ENCODE data around the gene CHD9. TPM values are rescaled to one million over a fixed set of nuclear protein-coding genes. Genes with fewer than 3 reads are reported as not detected.

The CHD9 gene
- total RNA-seq, 1 donor from 2014 or later: 81.4 TPM

DNA sequence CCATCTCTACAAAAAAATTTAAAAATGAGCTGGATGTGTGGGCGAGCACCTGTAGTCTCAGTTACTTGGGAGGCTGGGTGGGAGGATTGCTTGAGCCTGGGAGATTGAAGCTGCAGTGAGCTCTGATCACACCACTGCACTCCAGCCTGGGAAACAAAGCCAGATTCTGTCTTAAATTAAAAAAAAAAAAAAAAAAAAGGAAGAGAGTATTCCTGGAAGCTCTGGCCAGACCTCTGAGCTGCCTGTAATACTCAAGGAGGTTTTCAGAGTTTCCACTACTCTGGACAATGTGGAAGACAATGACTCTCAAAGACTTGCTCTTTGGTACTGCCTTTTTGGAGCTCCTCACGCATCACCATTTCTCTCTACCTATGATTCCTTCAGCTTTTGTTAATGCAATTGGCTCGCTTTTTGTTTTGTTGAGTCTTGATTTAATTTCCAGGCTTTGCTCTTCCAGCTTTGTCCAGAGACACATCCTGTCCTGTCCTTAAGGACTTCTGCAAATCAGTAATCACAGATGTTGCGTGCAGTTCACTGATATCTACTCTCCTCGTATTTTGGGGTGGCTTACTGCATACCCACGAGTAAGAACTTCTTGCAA lies 10.8 kb downstream of the CHD9 start:
- ATAC-seq (no peak), DNase-seq (no peak)
- Histone ChIP-seq H3K4me3 (no peak overlapping the region), H3K27me3 (no peaks in the 10 kb centered on the region), H3K36me3 (no peaks in the 10 kb centered on the region), H3K9me3 (no peaks in the 10 kb centered on the region), H3K4me1 (peaks cover 40% of the 10 kb centered on the region), H3K27ac (peak overlapping the region; percentile 9)
- TF ChIP-seq, protein P1, sequence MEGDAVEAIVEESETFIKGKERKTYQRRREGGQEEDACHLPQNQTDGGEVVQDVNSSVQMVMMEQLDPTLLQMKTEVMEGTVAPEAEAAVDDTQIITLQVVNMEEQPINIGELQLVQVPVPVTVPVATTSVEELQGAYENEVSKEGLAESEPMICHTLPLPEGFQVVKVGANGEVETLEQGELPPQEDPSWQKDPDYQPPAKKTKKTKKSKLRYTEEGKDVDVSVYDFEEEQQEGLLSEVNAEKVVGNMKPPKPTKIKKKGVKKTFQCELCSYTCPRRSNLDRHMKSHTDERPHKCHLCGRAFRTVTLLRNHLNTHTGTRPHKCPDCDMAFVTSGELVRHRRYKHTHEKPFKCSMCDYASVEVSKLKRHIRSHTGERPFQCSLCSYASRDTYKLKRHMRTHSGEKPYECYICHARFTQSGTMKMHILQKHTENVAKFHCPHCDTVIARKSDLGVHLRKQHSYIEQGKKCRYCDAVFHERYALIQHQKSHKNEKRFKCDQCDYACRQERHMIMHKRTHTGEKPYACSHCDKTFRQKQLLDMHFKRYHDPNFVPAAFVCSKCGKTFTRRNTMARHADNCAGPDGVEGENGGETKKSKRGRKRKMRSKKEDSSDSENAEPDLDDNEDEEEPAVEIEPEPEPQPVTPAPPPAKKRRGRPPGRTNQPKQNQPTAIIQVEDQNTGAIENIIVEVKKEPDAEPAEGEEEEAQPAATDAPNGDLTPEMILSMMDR (IDR thresholded peaks at IDR 0.05): no peak
- intact Hi-C loops (cut with DNase I): no loop called here

DNA sequence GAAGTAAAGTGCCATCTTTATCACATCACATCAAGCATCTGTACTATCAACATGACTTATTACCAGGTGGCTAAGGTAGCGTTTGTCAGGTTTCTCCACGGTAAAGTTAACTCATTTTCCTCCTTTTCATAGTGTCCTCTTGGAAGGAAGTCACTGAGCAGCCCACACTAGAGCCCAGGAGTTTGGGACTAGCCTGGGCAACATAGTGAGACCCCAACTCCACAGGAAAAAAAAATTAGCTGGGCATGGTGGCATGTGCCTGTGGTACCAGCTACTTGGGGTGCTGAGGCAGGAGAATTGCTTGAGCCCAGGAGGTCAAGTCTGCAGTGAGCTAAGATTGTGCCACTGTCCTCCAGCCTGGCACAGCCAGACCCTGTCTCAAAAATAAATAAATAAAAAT lies 12.9 kb downstream of the CHD9 start:
- TF ChIP-seq, protein P1 (IDR thresholded peaks at IDR 0.05): no peak
- Histone ChIP-seq H3K4me3 (no peak overlapping the region), H3K9me3 (no peaks in the 10 kb centered on the region), H3K36me3 (no peaks in the 10 kb centered on the region), H3K27ac (no peak overlapping the region), H3K27me3 (no peaks in the 10 kb centered on the region), H3K4me1 (peaks cover 49% of the 10 kb centered on the region)
- DNase-seq: no peak
- no peak for ATAC-seq
- intact Hi-C loops (cut with DNase I): no loop called here

DNA sequence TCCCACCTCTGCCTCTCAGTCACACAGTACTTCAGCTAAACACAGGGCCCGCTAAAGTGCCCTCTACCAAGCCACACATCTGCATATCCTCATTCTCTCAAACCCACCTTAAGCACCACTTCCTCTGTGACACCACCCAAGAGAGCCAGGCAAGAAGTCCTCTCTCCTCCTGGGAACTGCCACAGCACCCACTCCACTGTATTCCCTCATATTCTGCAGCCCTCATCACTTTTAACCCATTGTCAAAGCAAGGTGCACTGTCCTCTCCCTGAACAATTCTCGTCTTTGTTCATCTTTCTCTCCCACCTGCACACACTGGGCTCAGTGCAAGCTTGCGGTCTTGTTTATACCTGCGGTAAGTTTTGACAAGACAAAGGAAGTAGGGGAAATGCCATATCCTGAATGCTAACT lies 13.6 kb downstream of the CHD9 start:
- Histone ChIP-seq H3K36me3 (no peaks in the 10 kb centered on the region), H3K4me1 (peaks cover 50% of the 10 kb centered on the region), H3K9me3 (no peaks in the 10 kb centered on the region), H3K27me3 (no peaks in the 10 kb centered on the region), H3K4me3 (no peak overlapping the region), H3K27ac (no peak overlapping the region)
- ATAC-seq (peak; percentile 48), DNase-seq (no peak)
- intact Hi-C loops (cut with DNase I): no loop called here
- TF ChIP-seq, protein P1 (IDR thresholded peaks at IDR 0.05): no peak

DNA sequence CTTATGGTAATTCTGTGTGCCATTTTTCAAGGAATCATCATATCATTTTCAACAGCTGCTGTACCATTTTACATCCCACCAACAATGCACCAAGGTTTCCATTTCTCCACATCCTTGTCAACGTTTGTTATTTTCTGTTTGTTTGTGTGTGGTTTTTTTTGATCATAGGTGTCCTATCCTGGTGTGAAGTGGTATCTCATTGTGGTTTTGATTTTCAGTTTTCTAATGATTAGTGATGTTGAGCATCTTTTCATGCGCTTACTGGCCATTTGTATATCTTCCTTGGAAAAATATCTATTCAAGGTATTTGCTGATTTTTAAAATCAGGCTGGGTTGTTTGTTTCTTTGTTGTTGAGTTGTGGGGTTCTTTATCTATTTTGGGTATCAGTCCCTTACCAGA lies 15.0 kb downstream of the CHD9 start:
- Histone ChIP-seq H3K4me3 (no peak overlapping the region), H3K4me1 (peaks cover 48% of the 10 kb centered on the region), H3K27me3 (no peaks in the 10 kb centered on the region), H3K27ac (no peak overlapping the region), H3K36me3 (no peaks in the 10 kb centered on the region), H3K9me3 (no peaks in the 10 kb centered on the region)
- intact Hi-C loops (cut with DNase I): no loop called here
- TF ChIP-seq, protein P1 (IDR thresholded peaks at IDR 0.05): no peak
- ATAC-seq (no peak), DNase-seq (no peak)

DNA sequence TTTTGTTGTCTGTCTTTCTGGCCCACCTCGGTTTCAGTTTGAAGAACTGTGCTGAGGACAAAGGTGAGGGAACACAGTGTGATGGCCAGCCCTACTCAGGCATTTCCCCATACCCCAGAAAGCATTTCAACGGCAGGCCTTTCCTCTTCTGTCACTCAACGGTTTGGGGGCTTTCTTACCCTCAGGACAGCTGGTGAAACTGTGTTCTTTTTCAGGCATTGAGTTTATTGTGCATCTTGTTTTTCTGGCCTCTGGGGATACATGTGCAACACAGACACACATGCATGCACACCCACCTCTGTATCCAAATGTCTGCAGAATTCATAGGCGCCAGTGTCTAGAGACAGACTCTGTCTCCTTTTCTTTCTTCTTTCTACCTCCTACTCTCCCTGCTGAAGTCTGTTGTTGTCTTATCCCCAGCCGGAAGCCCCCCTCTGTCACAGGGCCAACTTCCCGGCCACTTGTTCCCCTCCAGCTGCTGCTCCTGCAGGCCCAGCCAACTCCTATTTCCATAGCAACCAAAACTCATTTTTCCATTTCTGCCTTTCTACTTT lies 17.0 kb downstream of the CHD9 start:
- Histone ChIP-seq H3K36me3 (no peaks in the 10 kb centered on the region), H3K27me3 (no peaks in the 10 kb centered on the region), H3K4me3 (no peak overlapping the region), H3K9me3 (no peaks in the 10 kb centered on the region), H3K27ac (peak overlapping the region; percentile 78), H3K4me1 (peaks cover 37% of the 10 kb centered on the region)
- intact Hi-C loops (cut with DNase I): no loop called here
- DNase-seq: peak; percentile 71
- ATAC-seq: peak; percentile 63
- TF ChIP-seq, protein P1 (IDR thresholded peaks at IDR 0.05): no peak

All from upper lobe of right lung (tissue), 1 donor.